MM.1S (cell line): ENCODE measurements around the gene IFRD1.
A peak's percentile ranks its signal among the peaks of the same experiment; 100 is the strongest.

Experiments
- CTCF ChIP-seq: fragments of 300-600 bp; sonication (generic); IDR thresholded peaks from 2 replicates; pipeline ENCODE4 v1.5.1; 2016; ENCODE audit warnings: antibody characterized with exemption, low read length, mixed read lengths
- EZH2 ChIP-seq: fragments of 300-600 bp; sonication (generic); optimal IDR thresholded peaks from 2 replicates; pipeline ENCODE3; 2017; ENCODE audit warnings: low read depth, mild to moderate bottlenecking, antibody characterized with exemption, low read length, mixed read lengths

- TF ChIP-seq CTCF (peak; percentile 86), EZH2 (no peak)
Measured at GRCh38 chr7:112414855-112415490, 35.3 kb upstream of the IFRD1 start.
